Naive B cell (primary cell): ENCODE data around the gene NDUFAF8. TPM values are rescaled to one million over a fixed set of nuclear protein-coding genes. Genes with fewer than 3 reads are reported as not detected.

Experiments used
- ATAC-seq, 2 donors: fragments of 150-1000 bp; cut with Tn5 transposase; 2 replicates each; pipeline ENCODE4 v1.10.0; 2021; ENCODE audit warnings: low read depth in 2 of 2, mild to moderate bottlenecking in 2 of 2, moderate library complexity in 2 of 2
- DNase-seq: peaks from one replicate; pipeline ENCODE4 v3.0.0; 2022
- H3K27ac Mint-ChIP-seq, 6 donors: one replicate each; pipeline ENCODE4 v1.8.0; 2020 to 2022; ENCODE audit warnings: mild to moderate bottlenecking in 6 of 6, mixed read lengths in 6 of 6, moderate library complexity in 5 of 6, inconsistent platforms in 2 of 6
- H3K27me3 Mint-ChIP-seq, 3 donors: one replicate each; pipeline ENCODE4 v1.8.0; 2021 to 2022; ENCODE audit warnings: mixed read lengths in 3 of 3, mild to moderate bottlenecking in 1 of 3
- H3K36me3 Mint-ChIP-seq, 2 donors: one replicate each; pipeline ENCODE4 v1.8.0; 2020 to 2022; ENCODE audit warnings: mixed read lengths in 2 of 2, inconsistent platforms in 1 of 2, mild to moderate bottlenecking in 1 of 2
- H3K4me1 Mint-ChIP-seq, 3 donors: one replicate each; pipeline ENCODE4 v1.8.0; 2020 to 2022; ENCODE audit warnings: mixed read lengths in 3 of 3, inconsistent platforms in 1 of 3, mild to moderate bottlenecking in 1 of 3, moderate library complexity in 1 of 3
- H3K4me3 Mint-ChIP-seq, 8 donors: one replicate each; pipeline ENCODE4 v1.8.0; 2020 to 2022; ENCODE audit warnings: mild to moderate bottlenecking in 8 of 8, mixed read lengths in 8 of 8, moderate library complexity in 8 of 8, inconsistent platforms in 2 of 8
- H3K9me3 Mint-ChIP-seq, 7 donors: one replicate each; pipeline ENCODE4 v1.8.0; 2020 to 2022; ENCODE audit warnings: mixed read lengths in 7 of 7, mild to moderate bottlenecking in 5 of 7, inconsistent platforms in 2 of 7, moderate library complexity in 1 of 7
- polyA plus RNA-seq, 6 donors: library from polyadenylated mRNA; unstranded; fragments of 300-500 nt; fragmentation: Illumina TruSeq; gene quantifications; one replicate each; pipeline ENCODE4 v1.2.3, GENCODE V29; 2021; ENCODE audit warnings: low read depth in 6 of 6

Gene NDUFAF8
- polyA plus RNA-seq, 6 donors from 2014 or later: 53.3 to 88.4 (median 81.7) TPM

DNA sequence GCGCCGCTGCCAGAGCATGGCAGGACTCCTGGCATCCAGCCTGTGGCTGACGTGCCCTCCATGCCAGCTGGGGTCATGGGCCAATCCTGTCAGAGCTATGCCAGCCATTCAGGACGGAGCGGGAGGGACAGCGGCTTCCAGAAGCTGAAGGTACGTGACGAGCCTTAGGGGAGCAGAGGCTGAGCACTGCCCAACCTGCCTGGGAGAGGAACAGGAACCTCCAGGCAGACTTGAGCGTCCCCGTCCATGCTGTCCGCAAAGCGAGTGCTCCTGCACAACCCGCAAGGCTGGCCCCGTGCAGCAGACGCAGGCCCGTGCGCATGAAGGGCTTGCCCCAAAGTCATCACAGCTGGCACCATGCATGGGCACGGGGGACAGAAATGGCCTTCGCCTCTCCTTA lies 21.5 kb downstream of the NDUFAF8 start:
- Mint-ChIP-seq H3K4me1 (no peaks in the 10 kb centered on the region), H3K9me3 (no peaks in the 10 kb centered on the region), H3K27me3 (no peaks in the 10 kb centered on the region), H3K36me3 (peaks cover 0 to 6% of the 10 kb centered on the region in 2 donors), H3K4me3 (no peak overlapping the region), H3K27ac (no peak overlapping the region)
- ATAC-seq: no peak
- no peak for DNase-seq

DNA sequence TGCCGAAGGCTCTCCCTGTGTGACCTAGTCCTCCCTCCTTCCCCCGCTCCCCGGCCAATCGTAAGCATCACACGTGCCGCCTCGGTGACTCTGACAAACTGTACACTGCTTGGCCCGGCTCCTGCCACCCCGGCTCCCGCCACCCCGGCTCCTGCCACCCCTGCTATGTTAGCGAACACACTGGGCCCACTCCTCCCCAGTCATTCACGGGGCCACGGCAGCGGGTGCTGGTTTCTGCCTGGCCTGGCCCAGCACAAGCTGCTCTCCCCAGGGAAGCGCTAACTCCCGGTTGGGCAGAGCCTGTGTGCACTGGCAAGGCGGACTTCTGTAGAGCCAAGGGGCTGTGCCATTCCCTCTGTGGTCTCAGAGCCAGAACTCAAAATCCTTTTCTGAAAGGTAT lies 22.0 kb downstream of the NDUFAF8 start:
- no peak for ATAC-seq

DNA sequence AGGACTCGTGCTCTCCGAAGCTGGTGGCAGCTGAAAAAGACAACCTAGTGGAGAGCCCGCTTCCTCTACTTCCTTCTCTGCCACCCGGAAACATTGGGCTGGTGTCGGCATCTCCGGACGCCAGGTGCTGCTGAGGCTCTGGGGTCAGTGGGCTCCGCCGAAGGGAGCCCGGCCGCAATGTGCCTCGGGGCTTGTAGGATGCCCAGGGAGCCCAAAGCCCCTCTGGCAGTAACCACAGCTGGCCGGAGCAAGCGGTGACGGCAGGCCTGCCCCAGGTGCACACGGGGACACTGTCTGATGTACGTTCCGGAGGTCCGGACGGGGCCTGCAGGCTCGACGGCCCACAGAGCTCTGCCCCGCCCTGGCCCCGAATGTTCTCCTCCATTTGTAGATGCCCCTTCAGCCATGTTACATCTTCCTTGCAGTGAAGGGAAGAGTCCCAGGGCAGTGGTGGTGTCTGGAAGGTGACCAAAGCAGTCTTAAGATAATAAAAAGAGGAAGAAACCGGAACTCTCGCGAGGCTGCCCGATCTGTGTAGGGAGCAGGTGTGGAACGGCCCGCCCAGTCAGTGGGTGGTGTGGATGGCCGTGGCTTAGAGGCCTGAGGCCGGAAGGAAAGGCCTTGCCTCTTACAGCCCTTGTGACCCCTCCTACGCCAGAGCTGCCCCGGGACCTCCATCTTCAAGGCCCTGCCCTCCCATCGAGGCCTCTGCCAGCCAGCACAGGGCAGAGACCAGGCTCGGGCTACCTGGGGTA lies 22.6 kb downstream of the NDUFAF8 start:
- no peak overlapping the region for H3K4me3 Mint-ChIP-seq
- H3K9me3 Mint-ChIP-seq: no peaks in the 10 kb centered on the region
- H3K4me1 Mint-ChIP-seq: peaks cover 0 to 1% (median 0%) of the 10 kb centered on the region in 3 donors
- DNase-seq: no peak
- no peak overlapping the region for H3K27ac Mint-ChIP-seq
- H3K27me3 Mint-ChIP-seq: no peaks in the 10 kb centered on the region
- no peak for ATAC-seq
- peaks cover 0 to 15% of the 10 kb centered on the region in 2 donors for H3K36me3 Mint-ChIP-seq

More for the DNA sequence above, 22.0 kb downstream of the NDUFAF8 start:
- peak overlapping the region in 1 of 6 donors; percentile 36 for H3K27ac Mint-ChIP-seq
- no peaks in the 10 kb centered on the region for H3K9me3 Mint-ChIP-seq
- H3K4me1 Mint-ChIP-seq: no peaks in the 10 kb centered on the region
- H3K27me3 Mint-ChIP-seq: no peaks in the 10 kb centered on the region
- no peak for DNase-seq
- no peak overlapping the region for H3K4me3 Mint-ChIP-seq
- H3K36me3 Mint-ChIP-seq: peaks cover 0 to 11% of the 10 kb centered on the region in 2 donors

DNA sequence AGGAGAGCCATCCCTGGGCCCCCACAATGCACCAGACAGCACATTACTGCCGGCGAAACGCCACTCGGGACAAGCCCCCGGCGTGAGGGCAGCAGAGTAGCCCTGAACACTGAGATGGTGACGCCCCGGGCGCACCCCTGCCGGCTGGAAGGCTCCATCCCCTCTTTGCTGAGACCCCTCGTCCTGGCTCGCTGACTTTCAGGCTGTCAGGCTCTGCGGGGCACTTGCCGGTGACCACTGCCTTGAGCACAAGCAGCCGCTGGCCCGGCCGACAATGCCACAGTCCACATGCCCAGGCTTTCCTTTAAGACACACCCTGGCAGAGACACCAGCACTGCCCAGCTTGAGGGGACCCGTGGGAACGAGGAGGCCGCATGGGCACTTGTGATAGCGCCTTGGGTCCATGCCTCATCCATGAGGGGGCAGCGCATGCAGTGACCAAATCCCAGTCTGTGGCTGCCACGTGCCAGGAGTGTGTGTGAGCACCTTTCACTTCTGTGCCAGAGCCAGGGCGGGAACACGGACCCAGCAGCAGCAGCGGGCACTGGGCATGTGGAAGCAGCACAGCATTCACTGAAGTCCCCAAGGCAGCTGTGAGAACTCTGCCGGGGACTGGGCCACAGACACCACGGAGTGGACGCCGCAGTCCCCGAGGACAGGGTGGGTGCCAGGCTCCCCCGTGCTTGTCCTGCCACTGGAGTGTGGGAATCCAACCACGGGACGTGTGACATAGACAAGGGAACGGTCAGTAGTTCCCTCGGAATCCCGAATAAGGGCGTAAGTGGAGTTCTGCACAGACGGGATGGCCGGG lies 24.5 kb downstream of the NDUFAF8 start:
- no peak overlapping the region for H3K27ac Mint-ChIP-seq
- DNase-seq (no peak), ATAC-seq (no peak)
- H3K4me3 Mint-ChIP-seq: no peak overlapping the region
- peaks cover 0 to 19% of the 10 kb centered on the region in 2 donors for H3K36me3 Mint-ChIP-seq
- no peaks in the 10 kb centered on the region for H3K9me3 Mint-ChIP-seq
- no peaks in the 10 kb centered on the region for H3K27me3 Mint-ChIP-seq
- peaks cover 0 to 4% (median 0%) of the 10 kb centered on the region in 3 donors for H3K4me1 Mint-ChIP-seq

DNA sequence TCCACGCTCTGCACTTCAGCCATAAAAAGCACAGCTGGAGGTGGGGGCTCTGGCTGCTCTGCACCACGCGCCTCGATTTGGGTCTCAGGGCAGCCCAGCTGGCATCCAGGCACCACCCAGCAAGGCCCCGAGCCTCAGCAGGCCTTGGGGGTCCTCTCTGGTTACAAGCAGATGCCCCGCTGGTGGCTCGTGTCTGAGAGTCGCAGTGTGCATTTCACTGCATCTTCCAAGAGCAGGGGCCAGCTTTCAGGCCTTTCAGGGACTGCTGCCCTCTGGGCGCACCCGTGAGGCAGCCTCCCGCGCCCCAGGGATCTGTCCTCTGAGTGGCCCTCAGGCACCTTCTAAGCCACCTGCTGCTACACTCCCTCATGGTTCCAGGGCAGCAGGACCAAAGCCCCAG lies 25.5 kb downstream of the NDUFAF8 start:
- ATAC-seq: no peak
- no peaks in the 10 kb centered on the region for H3K27me3 Mint-ChIP-seq
- H3K4me3 Mint-ChIP-seq: no peak overlapping the region
- peaks cover 0 to 19% of the 10 kb centered on the region in 2 donors for H3K36me3 Mint-ChIP-seq
- no peak for DNase-seq
- H3K27ac Mint-ChIP-seq: no peak overlapping the region
- H3K9me3 Mint-ChIP-seq: no peaks in the 10 kb centered on the region
- peaks cover 0 to 4% (median 0%) of the 10 kb centered on the region in 3 donors for H3K4me1 Mint-ChIP-seq

DNA sequence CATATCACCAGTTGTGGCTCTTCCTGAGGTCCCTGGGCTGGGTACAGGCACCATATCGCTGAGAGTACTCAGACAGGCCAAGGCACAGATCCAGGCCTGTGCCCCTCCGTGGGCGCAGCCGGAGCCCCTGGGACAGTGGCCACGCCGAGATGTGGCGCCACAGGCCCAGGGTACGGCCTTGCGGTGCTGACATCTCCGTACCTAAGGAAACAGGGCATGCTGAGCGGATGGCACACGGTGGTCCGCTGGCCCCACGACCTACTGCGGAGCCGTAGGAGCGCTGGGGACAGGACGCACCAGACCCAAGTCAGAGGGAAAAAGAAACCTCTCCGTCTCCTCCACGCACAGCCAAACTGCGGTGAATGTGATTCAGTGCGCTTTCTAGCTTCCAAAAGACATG lies 26.5 kb downstream of the NDUFAF8 start:
- Mint-ChIP-seq H3K27ac (no peak overlapping the region), H3K4me3 (no peak overlapping the region), H3K27me3 (no peaks in the 10 kb centered on the region), H3K9me3 (no peaks in the 10 kb centered on the region), H3K36me3 (peaks cover 0 to 19% of the 10 kb centered on the region in 2 donors), H3K4me1 (peaks cover 0 to 4% (median 0%) of the 10 kb centered on the region in 3 donors)
- ATAC-seq: no peak
- DNase-seq: no peak

DNA sequence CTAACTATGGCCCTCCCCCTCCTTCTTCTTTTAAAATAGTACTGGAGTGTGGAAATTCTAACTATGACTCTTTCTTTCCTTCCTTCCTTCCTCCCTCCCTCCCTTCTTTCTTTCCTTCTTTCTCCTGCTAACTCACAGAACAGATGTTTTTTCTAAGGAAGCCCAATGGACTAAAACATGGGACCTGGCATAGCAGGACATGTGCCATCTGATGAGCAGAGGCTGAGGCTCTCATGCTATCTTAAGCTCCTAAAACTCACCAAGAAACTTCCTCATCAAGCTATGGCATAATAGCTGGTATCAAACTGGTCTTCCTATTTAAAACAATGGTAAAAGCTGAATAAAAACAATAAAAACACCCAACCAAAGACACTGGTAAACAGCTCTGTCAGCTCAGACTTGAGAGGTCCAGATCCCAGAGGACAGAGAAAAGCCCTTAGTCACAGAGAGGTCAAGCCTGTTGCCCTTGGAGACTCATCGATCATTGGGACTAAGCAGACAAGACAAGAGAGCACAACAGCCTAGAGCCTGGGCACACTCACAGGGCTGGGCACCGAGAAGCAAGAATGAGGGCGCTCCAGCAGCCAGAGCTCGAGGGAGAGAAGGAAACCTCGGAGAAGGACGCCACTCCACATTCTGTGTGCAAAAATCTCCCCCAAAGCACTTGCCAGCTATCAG lies 28.4 kb downstream of the NDUFAF8 start:
- H3K9me3 Mint-ChIP-seq: no peaks in the 10 kb centered on the region
- H3K27ac Mint-ChIP-seq: peak overlapping the region in 3 of 6 donors; percentile 23 to 48 (median 36)
- no peak overlapping the region for H3K4me3 Mint-ChIP-seq
- peaks cover 0 to 4% (median 0%) of the 10 kb centered on the region in 3 donors for H3K4me1 Mint-ChIP-seq
- H3K36me3 Mint-ChIP-seq: peaks cover under 1 to 19% of the 10 kb centered on the region in 2 donors
- DNase-seq: no peak
- H3K27me3 Mint-ChIP-seq: no peaks in the 10 kb centered on the region
- no peak for ATAC-seq

DNA sequence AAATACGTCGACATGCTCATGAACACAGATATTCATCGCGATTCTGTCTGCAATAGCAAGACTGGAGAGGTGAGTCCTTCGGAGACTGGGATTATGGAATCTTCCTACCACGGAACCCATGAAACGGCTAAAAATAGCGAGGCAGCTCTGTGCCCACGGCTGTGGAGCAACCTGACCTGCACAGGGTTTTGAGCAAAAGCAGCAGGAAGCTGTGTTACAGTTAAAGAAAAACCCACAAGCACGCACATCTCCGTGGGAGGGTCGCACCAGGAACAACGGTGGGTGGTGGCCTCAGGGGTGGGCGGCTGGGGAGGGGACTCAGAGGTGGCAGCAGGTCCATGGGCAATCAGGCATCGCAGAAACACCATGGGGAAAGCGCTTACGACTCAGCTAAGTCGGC lies 31.2 kb downstream of the NDUFAF8 start:
- Mint-ChIP-seq H3K36me3 (peaks cover 7 to 17% of the 10 kb centered on the region in 2 donors), H3K4me3 (no peak overlapping the region), H3K9me3 (no peaks in the 10 kb centered on the region), H3K4me1 (peaks cover 0 to 6% (median 4%) of the 10 kb centered on the region in 3 donors), H3K27me3 (no peaks in the 10 kb centered on the region), H3K27ac (no peak overlapping the region)
- no peak for DNase-seq
- ATAC-seq: no peak

DNA sequence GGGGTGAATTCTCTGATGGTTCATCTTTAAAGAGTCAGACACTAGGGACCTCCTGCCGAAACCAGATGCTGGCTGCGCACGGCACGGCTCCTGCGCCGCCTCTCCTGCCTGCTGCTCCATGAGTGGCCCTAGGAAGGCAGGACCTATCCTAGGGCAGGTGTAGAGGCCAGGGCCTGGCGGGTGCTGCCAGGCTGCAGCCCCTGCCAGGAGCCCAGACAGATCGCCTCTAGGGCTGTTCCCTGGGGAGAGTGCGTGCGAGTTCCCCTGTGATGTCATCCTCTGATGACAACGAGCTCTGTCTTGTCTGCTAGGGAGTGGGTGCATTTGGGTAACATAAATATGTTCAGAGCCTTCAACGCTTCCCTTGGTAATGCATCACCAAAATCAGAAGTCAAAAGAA lies 32.1 kb downstream of the NDUFAF8 start:
- ATAC-seq (no peak), DNase-seq (no peak)
- Mint-ChIP-seq H3K36me3 (peaks cover 7 to 13% of the 10 kb centered on the region in 2 donors), H3K27ac (no peak overlapping the region), H3K4me1 (peaks cover 0 to 6% (median 4%) of the 10 kb centered on the region in 3 donors), H3K27me3 (no peaks in the 10 kb centered on the region), H3K9me3 (no peaks in the 10 kb centered on the region), H3K4me3 (no peak overlapping the region)

DNA sequence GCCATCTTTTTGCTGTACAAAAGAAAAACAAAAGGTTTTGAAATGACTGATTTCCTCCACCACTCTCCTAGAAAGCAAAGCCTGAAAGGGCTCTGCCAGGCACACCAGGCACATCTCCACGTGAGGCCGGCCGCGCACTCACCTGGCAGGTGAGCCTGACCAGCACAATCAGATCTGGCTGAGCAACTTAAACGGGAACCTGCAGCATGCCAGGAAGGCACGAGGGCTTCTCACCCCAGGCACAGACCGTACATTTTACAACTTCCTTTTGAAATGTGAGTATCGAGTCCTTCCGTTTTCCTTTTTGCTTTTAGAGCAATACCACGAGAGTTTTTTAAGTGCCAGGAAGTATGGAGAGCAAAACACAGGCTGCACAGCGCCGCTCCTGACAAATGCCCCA lies 33.5 kb downstream of the NDUFAF8 start:
- no peak for DNase-seq
- Mint-ChIP-seq H3K4me3 (peak overlapping the region in 1 of 8 donors; percentile 45), H3K27me3 (no peaks in the 10 kb centered on the region), H3K9me3 (no peaks in the 10 kb centered on the region), H3K27ac (no peak overlapping the region), H3K4me1 (peaks cover 0 to 6% (median 0%) of the 10 kb centered on the region in 3 donors), H3K36me3 (peaks cover 6 to 7% of the 10 kb centered on the region in 2 donors)
- no peak for ATAC-seq

DNA sequence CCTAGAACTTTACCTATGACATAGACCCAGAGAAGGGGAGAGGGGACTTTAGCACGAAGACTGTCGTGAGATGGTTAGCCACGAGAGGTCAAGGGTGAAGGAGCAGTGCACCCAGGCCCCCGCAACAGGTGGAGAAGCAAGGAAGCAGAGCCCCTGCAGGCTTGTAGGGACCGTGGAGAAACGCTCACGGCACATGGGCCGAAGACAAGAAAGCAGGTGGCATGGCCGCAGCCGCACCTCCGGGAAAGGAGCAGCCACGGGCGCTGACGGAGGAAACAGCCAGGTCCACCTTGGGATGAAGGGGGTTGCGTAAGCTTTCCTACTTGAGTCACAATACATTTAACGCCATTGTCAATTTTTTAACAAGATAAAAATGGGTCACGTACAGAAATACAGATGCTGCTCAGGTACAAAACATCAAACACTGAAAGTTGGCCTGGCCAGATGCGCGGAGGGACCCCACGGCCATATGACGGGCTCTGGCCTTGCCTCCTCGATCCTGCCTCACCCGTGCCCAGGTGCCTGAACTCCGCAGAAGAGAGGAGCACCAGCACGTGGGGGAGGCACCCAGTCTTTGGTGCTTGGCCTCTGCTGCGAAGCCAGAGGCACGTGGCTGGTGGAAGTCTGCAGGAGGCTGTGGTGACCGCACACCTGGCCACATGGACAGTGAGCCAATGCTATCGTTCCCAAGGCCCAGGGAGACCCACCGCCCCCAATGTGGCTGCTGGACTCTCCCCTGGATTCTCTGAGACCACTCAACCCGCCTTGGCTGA lies 34.8 kb downstream of the NDUFAF8 start:
- no peak overlapping the region for H3K27ac Mint-ChIP-seq
- no peaks in the 10 kb centered on the region for H3K9me3 Mint-ChIP-seq
- DNase-seq: no peak
- no peak for ATAC-seq
- no peaks in the 10 kb centered on the region for H3K27me3 Mint-ChIP-seq
- no peak overlapping the region for H3K4me3 Mint-ChIP-seq
- H3K36me3 Mint-ChIP-seq: peaks cover 6 to 7% of the 10 kb centered on the region in 2 donors
- peaks cover 0 to 6% (median 0%) of the 10 kb centered on the region in 3 donors for H3K4me1 Mint-ChIP-seq

DNA sequence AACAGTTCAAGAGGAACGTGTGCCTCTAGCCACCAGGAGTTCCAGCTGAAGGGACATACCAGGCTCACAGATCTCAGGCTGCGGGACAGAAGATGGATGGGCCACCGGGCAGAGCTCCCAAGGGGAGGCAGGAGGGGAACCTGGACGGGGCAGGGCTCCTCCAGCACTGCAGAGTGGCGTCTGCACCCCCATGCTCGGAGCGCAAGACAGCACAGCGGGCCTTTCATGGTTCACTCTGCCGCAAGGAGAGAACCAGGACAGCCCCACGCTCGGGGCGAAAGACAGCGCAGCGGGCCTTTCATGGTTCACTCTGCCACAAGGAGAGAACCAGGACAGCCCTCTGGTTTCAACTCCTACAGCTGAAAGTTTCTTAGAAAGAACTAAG lies 35.3 kb downstream of the NDUFAF8 start:
- Mint-ChIP-seq H3K4me3 (no peak overlapping the region), H3K36me3 (peaks cover 6 to 7% of the 10 kb centered on the region in 2 donors), H3K9me3 (no peaks in the 10 kb centered on the region), H3K4me1 (peaks cover 0 to 6% (median 0%) of the 10 kb centered on the region in 3 donors), H3K27ac (no peak overlapping the region), H3K27me3 (no peaks in the 10 kb centered on the region)
- ATAC-seq (no peak), DNase-seq (no peak)

DNA sequence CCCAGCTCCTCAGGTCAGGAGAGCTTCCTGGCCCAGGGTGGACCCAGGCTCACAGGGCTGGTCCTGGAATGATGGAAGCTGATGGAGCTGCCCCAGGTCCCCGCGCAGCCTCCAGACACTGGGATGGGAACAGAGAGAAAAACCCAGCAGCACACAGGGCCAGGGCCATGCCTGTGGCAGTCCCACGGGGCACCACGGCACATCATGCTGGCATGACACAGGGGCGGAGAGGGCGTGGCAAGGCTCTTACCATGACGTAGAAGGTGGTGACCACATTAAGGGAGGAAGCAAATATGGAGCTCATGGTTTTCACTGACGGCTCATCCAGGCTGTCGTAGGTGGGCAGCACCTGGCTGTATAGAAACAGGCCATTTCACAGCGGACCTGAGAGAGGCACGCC lies 37.7 kb downstream of the NDUFAF8 start:
- ATAC-seq (no peak), DNase-seq (no peak)
- H3K9me3 Mint-ChIP-seq: no peaks in the 10 kb centered on the region
- no peak overlapping the region for H3K4me3 Mint-ChIP-seq
- peak overlapping the region in 1 of 6 donors; percentile 56 for H3K27ac Mint-ChIP-seq
- H3K4me1 Mint-ChIP-seq: peaks cover 0 to 6% (median 0%) of the 10 kb centered on the region in 3 donors
- H3K36me3 Mint-ChIP-seq: peaks cover 7 to 13% of the 10 kb centered on the region in 2 donors
- H3K27me3 Mint-ChIP-seq: no peaks in the 10 kb centered on the region
